ENCODE measurements around the gene NAP1L4.

- no peak for TF ChIP-seq YY1 (IDR thresholded peaks at IDR 0.05; ENCODE audit: insufficient read depth, insufficient read length)
- TF ChIP-seq SUZ12 (IDR thresholded peaks at IDR 0.05; ENCODE audit: extremely low read depth, insufficient read depth, insufficient read length), result no peak
- no peak for TF ChIP-seq ZNF274 (IDR thresholded peaks at IDR 0.05; ENCODE audit: low read depth, low read length)
Observed at GRCh38 chr11:2928605-2929530, 63.3 kb downstream of the NAP1L4 start, which contains the start of gene PHLDA2.
